OCI-LY3 (cell line): ENCODE measurements around the gene WDR26.

Source experiments
- EZH2phosphoT487 ChIP-seq: fragments of 200-600 bp; shearing (Covaris generic); IDR thresholded peaks from 2 replicates; pipeline ENCODE4 v1.6.1; 2018; ENCODE audit warnings: antibody characterized with exemption, mixed run types, low read depth
- TF ChIP-seq, protein P1 (sequence below): fragments of 200-600, 300-600 bp; sonication (generic); IDR thresholded peaks from 2 replicates; pipeline ENCODE4 v1.5.1; 2014; ENCODE audit warnings: antibody characterized with exemption, low read length, low read depth

DNA sequence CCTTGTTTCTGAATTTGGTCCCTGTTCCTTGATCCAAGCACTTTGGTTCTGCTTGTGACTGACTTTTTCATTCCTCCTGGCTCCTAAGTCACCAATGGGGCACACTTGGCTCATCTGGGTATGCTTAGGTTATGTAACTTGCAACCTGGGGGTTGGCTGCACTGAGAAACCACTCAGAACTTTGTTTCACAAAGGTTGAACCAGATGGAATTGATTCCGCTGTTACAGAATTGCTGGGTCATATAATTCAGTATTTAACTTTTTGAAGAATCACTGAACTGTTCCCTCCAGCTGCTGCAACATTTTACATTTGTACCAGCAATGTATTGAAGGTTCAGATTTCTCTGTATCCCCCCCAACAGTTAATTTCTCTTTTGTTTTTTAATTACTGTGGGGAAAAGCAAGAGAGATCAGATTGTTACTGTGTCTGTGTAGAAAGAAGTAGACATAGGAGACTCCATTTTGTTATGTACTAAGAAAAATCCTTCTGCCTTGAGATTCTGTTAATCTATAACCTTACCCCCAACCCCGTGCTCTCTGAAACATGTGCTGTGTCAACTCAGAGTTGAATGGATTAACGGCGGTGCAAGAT lies 95.1 kb downstream of the WDR26 start:
- TF ChIP-seq EZH2phosphoT487 = no peak
- TF ChIP-seq, protein P1, sequence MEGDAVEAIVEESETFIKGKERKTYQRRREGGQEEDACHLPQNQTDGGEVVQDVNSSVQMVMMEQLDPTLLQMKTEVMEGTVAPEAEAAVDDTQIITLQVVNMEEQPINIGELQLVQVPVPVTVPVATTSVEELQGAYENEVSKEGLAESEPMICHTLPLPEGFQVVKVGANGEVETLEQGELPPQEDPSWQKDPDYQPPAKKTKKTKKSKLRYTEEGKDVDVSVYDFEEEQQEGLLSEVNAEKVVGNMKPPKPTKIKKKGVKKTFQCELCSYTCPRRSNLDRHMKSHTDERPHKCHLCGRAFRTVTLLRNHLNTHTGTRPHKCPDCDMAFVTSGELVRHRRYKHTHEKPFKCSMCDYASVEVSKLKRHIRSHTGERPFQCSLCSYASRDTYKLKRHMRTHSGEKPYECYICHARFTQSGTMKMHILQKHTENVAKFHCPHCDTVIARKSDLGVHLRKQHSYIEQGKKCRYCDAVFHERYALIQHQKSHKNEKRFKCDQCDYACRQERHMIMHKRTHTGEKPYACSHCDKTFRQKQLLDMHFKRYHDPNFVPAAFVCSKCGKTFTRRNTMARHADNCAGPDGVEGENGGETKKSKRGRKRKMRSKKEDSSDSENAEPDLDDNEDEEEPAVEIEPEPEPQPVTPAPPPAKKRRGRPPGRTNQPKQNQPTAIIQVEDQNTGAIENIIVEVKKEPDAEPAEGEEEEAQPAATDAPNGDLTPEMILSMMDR = no peak
